CD4-positive, alpha-beta memory T cell (primary cell): ENCODE measurements around the gene UBE2Q1. TPM values are rescaled to one million over a fixed set of nuclear protein-coding genes. Genes with fewer than 3 reads are reported as not detected.
"Not testable (repeated sequence)": the region's sequence is repeated elsewhere in the genome, so short reads cannot be mapped to it uniquely, and the experiment has no call there.

Experiments used
- CTCF ChIA-PET: fragments of 350-600 bp; sonication (Branson Sonifier 250); formaldehyde crosslinking; loops from one replicate; lab custom pipeline; 2021; ENCODE audit warnings: inconsistent platforms; ENCODE audit not compliant: partially characterized antibody; lab: Charles Lee
- POLR2A ChIA-PET: fragments of 350-600 bp; sonication (Branson Sonifier 250); formaldehyde crosslinking; loops from one replicate; lab custom pipeline; 2021; ENCODE audit not compliant: partially characterized antibody; lab: Charles Lee
- DNase-seq, 5 donors: peaks; one replicate each; pipeline versions ENCODE4 v3.0.0 to v3.0.0-alpha.2; 2020 to 2022; ENCODE audit warnings: mixed read lengths in 1 of 5
- H3K27ac ChIP-seq: one replicate; pipeline ENCODE4 v1.7.0; 2013; ENCODE audit warnings: low read depth, low read length
- H3K27me3 ChIP-seq: 2 replicates; pipeline ENCODE4 v1.7.0; 2013; ENCODE audit warnings: mild to moderate bottlenecking, low read length, moderate library complexity; ENCODE audit not compliant: insufficient read depth
- H3K36me3 ChIP-seq: 2 replicates; pipeline ENCODE4 v1.7.0; 2013; ENCODE audit warnings: mild to moderate bottlenecking, low read length, moderate library complexity; ENCODE audit not compliant: insufficient read depth
- H3K4me1 ChIP-seq: 2 replicates; pipeline ENCODE4 v1.7.0; 2013; ENCODE audit warnings: mild to moderate bottlenecking, low read length, moderate library complexity; ENCODE audit not compliant: insufficient read depth
- H3K4me3 ChIP-seq, 2 donors: one replicate each; pipeline ENCODE4 v1.7.0; 2013; ENCODE audit warnings: low read length in 2 of 2, mild to moderate bottlenecking in 1 of 2
- H3K9me3 ChIP-seq, 2 donors: one replicate each; pipeline ENCODE4 v1.7.0; 2013; ENCODE audit warnings: low read length in 2 of 2, control low read depth in 1 of 2; ENCODE audit not compliant: control insufficient read depth in 1 of 2
- H3K27ac Mint-ChIP-seq, 7 donors: one replicate each; pipeline ENCODE4 v1.8.0; 2020 to 2021; ENCODE audit warnings: mixed read lengths in 7 of 7, mild to moderate bottlenecking in 6 of 7, inconsistent platforms in 3 of 7, moderate library complexity in 3 of 7
- H3K27me3 Mint-ChIP-seq, 2 donors: one replicate each; pipeline ENCODE4 v1.8.0; 2020 to 2021; ENCODE audit warnings: mixed read lengths in 2 of 2
- H3K36me3 Mint-ChIP-seq, 2 donors: one replicate each; pipeline ENCODE4 v1.8.0; 2020 to 2021; ENCODE audit warnings: mixed read lengths in 2 of 2, inconsistent platforms in 1 of 2, mild to moderate bottlenecking in 1 of 2
- H3K4me1 Mint-ChIP-seq, 4 donors: one replicate each; pipeline ENCODE4 v1.8.0; 2020 to 2021; ENCODE audit warnings: mixed read lengths in 4 of 4, mild to moderate bottlenecking in 1 of 4
- H3K4me3 Mint-ChIP-seq, 8 donors: one replicate each; pipeline ENCODE4 v1.8.0; 2020 to 2021; ENCODE audit warnings: mixed read lengths in 8 of 8, mild to moderate bottlenecking in 7 of 8, moderate library complexity in 6 of 8, inconsistent platforms in 3 of 8
- H3K9me3 Mint-ChIP-seq, 8 donors: one replicate each; pipeline ENCODE4 v1.8.0; 2020 to 2021; ENCODE audit warnings: mixed read lengths in 8 of 8, mild to moderate bottlenecking in 5 of 8, inconsistent platforms in 3 of 8, moderate library complexity in 1 of 8
- intact Hi-C: fragments of 100-400 bp; cut with micrococcal nuclease; formaldehyde crosslinking; loops from one replicate; pipeline ENCODE4 v1.15.1; 2023
- polyA plus RNA-seq, 2 donors: library from polyadenylated mRNA; unstranded; fragments of 300-500 nt; fragmentation: Illumina TruSeq; gene quantifications; one replicate each; pipeline ENCODE4 v1.2.3, GENCODE V29; 2021
- total RNA-seq, 2 experiments: library from RNA; stranded (reverse); gene quantifications; one replicate each; pipeline ENCODE4 v1.2.3, GENCODE V29; 2021

UBE2Q1 gene
- total and polyA plus RNA-seq, 4 experiments from 2014 or later = 6.4 to 132 (median 65.4) TPM

- H3K4me3 Mint-ChIP-seq, POLR2A ChIA-PET, H3K27me3 Mint-ChIP-seq, H3K4me1 ChIP-seq, H3K4me3 ChIP-seq, DNase-seq, H3K9me3 ChIP-seq, H3K27ac ChIP-seq, H3K36me3 ChIP-seq, H3K9me3 Mint-ChIP-seq, intact Hi-C loops, H3K27me3 ChIP-seq, H3K4me1 Mint-ChIP-seq, H3K36me3 Mint-ChIP-seq, H3K27ac Mint-ChIP-seq: not testable (repeated sequence)
- CTCF ChIA-PET = interaction anchor here (0.6 kb wide), 1 partner anchor 137 kb away, joined by 3 read pairs; no protein-coding TSS in a partner anchor
Observed at GRCh38 chr1:154531950-154532349, 26.5 kb downstream of the UBE2Q1 start.

DNA sequence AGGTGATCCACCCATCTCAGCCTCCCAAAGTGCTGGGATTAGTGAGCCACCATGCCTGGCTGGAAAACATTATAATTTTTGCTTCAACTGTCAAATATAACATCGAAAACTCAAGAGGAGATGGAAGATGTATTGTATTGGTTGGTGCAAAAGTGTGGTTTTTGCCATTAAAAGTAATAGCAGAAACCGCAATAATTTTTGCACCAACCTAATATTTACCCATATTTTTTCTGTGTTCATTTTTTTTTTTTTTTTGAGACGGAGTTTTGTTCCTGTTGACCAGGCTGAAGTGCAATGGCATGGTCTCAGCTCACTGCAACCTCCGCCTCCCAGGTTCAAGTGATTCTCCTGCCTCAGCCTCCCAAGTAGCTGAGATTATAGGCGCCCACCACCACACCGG is 29.2 kb downstream of the UBE2Q1 start:
- H3K36me3 Mint-ChIP-seq = no peaks in the 10 kb centered on the region
- no peaks in the 10 kb centered on the region for H3K4me1 Mint-ChIP-seq
- H3K27me3 Mint-ChIP-seq = peaks cover 0 to 4% of the 10 kb centered on the region in 2 donors
- Histone ChIP-seq H3K27ac (no peak overlapping the region), H3K9me3 (no peaks in the 10 kb centered on the region), H3K4me3 (no peak overlapping the region), H3K36me3 (no peaks in the 10 kb centered on the region), H3K4me1 (no peaks in the 10 kb centered on the region), H3K27me3 (no peaks in the 10 kb centered on the region)
- no peak for DNase-seq
- H3K4me3 Mint-ChIP-seq = no peak overlapping the region
- intact Hi-C loops = no loop called here
- ChIA-PET POLR2A (no interaction called here), CTCF (no interaction called here)
- no peak overlapping the region for H3K27ac Mint-ChIP-seq
- no peaks in the 10 kb centered on the region for H3K9me3 Mint-ChIP-seq

DNA sequence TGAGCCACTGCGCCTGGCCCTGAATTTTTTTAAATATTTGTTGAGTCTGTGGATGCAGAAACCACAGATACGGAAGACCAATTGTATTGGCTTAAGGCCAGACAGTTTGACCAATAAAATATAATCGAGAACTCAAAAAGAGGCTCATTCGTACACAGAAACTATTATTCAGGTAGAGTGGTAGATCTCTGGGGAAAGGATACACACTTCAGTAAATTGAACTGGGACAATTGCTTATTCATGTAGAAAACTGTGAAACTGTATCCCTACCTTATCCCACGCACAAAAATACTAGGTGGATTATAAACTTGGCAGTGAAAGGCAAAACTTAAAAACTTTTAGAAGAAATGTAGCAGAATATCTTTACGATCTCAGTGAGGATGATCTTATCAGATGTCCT is 31.3 kb downstream of the UBE2Q1 start:
- POLR2A ChIA-PET = no interaction called here

DNA sequence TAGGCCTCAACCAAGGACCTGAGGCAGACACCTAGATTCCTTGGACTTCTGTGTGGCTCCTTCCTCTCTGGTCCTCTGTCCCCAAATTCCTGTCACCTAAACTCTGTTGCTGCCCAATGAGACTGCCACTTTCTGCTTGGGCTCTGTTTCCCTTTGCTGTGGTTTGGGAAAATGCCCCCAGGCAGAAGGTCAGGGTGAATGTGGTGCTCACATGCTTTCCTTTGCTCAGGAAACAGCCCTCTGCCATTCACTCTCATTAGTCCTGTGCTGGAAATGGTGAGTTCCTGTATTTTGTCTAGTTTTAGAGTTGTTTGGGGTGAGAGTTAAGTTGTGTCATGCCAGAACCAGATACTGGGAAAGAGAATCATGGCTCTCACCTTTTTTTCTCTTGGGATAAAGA is 33.6 kb downstream of the UBE2Q1 start:
- Mint-ChIP-seq H3K4me3 (no peak overlapping the region), H3K27ac (no peak overlapping the region), H3K9me3 (peaks cover 0 to 2% (median 0%) of the 10 kb centered on the region in 8 donors), H3K36me3 (no peaks in the 10 kb centered on the region), H3K27me3 (peaks cover 7% of the 10 kb centered on the region in 2 donors), H3K4me1 (no peaks in the 10 kb centered on the region)
- intact Hi-C loops = no loop called here
- POLR2A ChIA-PET = no interaction called here
- no peaks in the 10 kb centered on the region for H3K4me1 ChIP-seq
- no peak overlapping the region for H3K27ac ChIP-seq
- H3K9me3 ChIP-seq = no peaks in the 10 kb centered on the region
- CTCF ChIA-PET = interaction anchor here (1.3 kb wide), 1 partner anchor 22 kb away, joined by 4 read pairs; no protein-coding TSS in a partner anchor
- no peak for DNase-seq
- H3K4me3 ChIP-seq = no peak overlapping the region
- H3K36me3 ChIP-seq = no peaks in the 10 kb centered on the region
- no peaks in the 10 kb centered on the region for H3K27me3 ChIP-seq

More for the DNA sequence above, 31.3 kb downstream of the UBE2Q1 start:
- Mint-ChIP-seq H3K27me3 (peaks cover 3 to 5% of the 10 kb centered on the region in 2 donors), H3K27ac (no peak overlapping the region), H3K9me3 (no peaks in the 10 kb centered on the region), H3K36me3 (no peaks in the 10 kb centered on the region), H3K4me1 (no peaks in the 10 kb centered on the region), H3K4me3 (no peak overlapping the region)
- CTCF ChIA-PET = no interaction called here
- H3K4me1 ChIP-seq = no peaks in the 10 kb centered on the region
- H3K27ac ChIP-seq = no peak overlapping the region
- no peak overlapping the region for H3K4me3 ChIP-seq
- intact Hi-C loops = no loop called here
- DNase-seq = no peak
- H3K9me3 ChIP-seq = no peaks in the 10 kb centered on the region
- no peaks in the 10 kb centered on the region for H3K27me3 ChIP-seq
- no peaks in the 10 kb centered on the region for H3K36me3 ChIP-seq

DNA sequence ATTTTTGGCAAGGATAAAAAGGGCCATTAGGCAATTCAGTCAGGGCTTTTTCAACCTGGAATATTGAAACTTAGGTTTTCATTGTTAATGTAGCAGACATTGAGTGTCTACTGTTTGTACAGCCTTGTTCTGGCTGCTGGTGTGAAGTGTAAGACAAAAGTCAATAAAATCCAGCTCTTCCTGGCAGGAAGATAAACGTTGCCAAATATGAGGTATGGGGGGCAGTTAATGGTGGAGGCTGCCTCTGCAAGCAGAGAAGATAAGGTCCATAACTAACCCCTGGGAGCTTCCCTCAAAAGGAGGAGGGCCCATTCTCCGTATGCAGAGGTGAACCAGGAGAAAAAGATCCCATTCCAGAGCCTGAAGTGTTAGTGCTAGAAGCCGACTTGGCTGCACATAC is 36.8 kb downstream of the UBE2Q1 start:
- CTCF ChIA-PET = no interaction called here
- POLR2A ChIA-PET = no interaction called here
- peaks cover 0 to 2% (median 0%) of the 10 kb centered on the region in 4 donors for H3K4me1 Mint-ChIP-seq
- no peak overlapping the region for H3K4me3 Mint-ChIP-seq
- Histone ChIP-seq H3K27me3 (no peaks in the 10 kb centered on the region), H3K36me3 (no peaks in the 10 kb centered on the region), H3K4me3 (no peak overlapping the region), H3K4me1 (no peaks in the 10 kb centered on the region), H3K27ac (no peak overlapping the region), H3K9me3 (no peaks in the 10 kb centered on the region)
- peaks cover 7 to 12% of the 10 kb centered on the region in 2 donors for H3K27me3 Mint-ChIP-seq
- H3K27ac Mint-ChIP-seq = no peak overlapping the region
- H3K36me3 Mint-ChIP-seq = no peaks in the 10 kb centered on the region
- intact Hi-C loops = no loop called here
- no peak for DNase-seq
- peaks cover 0 to 2% (median 0%) of the 10 kb centered on the region in 8 donors for H3K9me3 Mint-ChIP-seq

- intact Hi-C loops = no loop called here
- Mint-ChIP-seq H3K4me1 (peaks cover 0 to 2% (median 0%) of the 10 kb centered on the region in 4 donors), H3K27ac (peak overlapping the region in 1 of 7 donors; percentile 60), H3K9me3 (peaks cover 0 to 2% (median 0%) of the 10 kb centered on the region in 8 donors), H3K4me3 (no peak overlapping the region), H3K36me3 (no peaks in the 10 kb centered on the region), H3K27me3 (peaks cover 12% of the 10 kb centered on the region in 2 donors)
- H3K9me3 ChIP-seq = no peaks in the 10 kb centered on the region
- POLR2A ChIA-PET = no interaction called here
- H3K36me3 ChIP-seq = no peaks in the 10 kb centered on the region
- H3K27ac ChIP-seq = no peak overlapping the region
- DNase-seq = no peak
- no peaks in the 10 kb centered on the region for H3K4me1 ChIP-seq
- CTCF ChIA-PET = no interaction called here
- H3K27me3 ChIP-seq = no peaks in the 10 kb centered on the region
- H3K4me3 ChIP-seq = no peak overlapping the region
Observed at GRCh38 chr1:154520333-154520732, 38.1 kb downstream of the UBE2Q1 start.

DNA sequence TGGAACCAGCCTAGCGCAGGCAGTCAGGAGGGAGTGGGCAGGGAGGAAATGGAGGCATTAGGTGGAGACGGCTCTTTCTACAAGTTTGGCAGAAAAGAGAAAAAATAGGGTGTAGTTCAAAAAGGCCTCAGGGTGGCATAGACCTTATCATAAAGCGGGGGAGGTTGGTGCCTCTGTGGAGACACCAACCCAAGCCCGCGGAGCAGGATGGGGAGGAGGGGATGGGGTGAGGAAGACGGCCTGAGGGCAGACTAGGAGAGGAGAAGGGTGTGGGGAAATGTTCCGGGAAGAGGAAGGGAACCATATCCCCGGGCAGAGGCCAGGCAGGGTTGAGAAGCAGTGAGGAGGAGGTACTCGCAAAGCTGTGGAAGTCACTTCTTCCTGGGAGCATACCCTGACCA is 38.9 kb downstream of the UBE2Q1 start:
- peaks cover 0 to 2% (median 0%) of the 10 kb centered on the region in 4 donors for H3K4me1 Mint-ChIP-seq
- Histone ChIP-seq H3K4me1 (no peaks in the 10 kb centered on the region), H3K4me3 (no peak overlapping the region), H3K27ac (no peak overlapping the region), H3K27me3 (no peaks in the 10 kb centered on the region), H3K9me3 (no peaks in the 10 kb centered on the region), H3K36me3 (no peaks in the 10 kb centered on the region)
- ChIA-PET CTCF (no interaction called here), POLR2A (no interaction called here)
- intact Hi-C loops = no loop called here
- H3K9me3 Mint-ChIP-seq = peaks cover 0 to 2% (median 0%) of the 10 kb centered on the region in 8 donors
- DNase-seq = no peak
- no peaks in the 10 kb centered on the region for H3K36me3 Mint-ChIP-seq
- H3K27me3 Mint-ChIP-seq = peaks cover 10 to 12% of the 10 kb centered on the region in 2 donors
- H3K4me3 Mint-ChIP-seq = no peak overlapping the region
- peak overlapping the region in 1 of 7 donors; percentile 74 for H3K27ac Mint-ChIP-seq
